CD4-positive, alpha-beta memory T cell (primary cell): ENCODE measurements around the gene PAX7. TPM values are rescaled to one million over a fixed set of nuclear protein-coding genes. Genes with fewer than 3 reads are reported as not detected.

Experiments used
- CTCF ChIA-PET: fragments of 350-600 bp; sonication (Branson Sonifier 250); formaldehyde crosslinking; loops from one replicate; lab custom pipeline; 2021; ENCODE audit warnings: inconsistent platforms; ENCODE audit not compliant: partially characterized antibody; lab: Charles Lee
- POLR2A ChIA-PET: fragments of 350-600 bp; sonication (Branson Sonifier 250); formaldehyde crosslinking; loops from one replicate; lab custom pipeline; 2021; ENCODE audit not compliant: partially characterized antibody; lab: Charles Lee
- DNase-seq, 5 donors: peaks; one replicate each; pipeline versions ENCODE4 v3.0.0 to v3.0.0-alpha.2; 2020 to 2022; ENCODE audit warnings: mixed read lengths in 1 of 5
- H3K27ac ChIP-seq: one replicate; pipeline ENCODE4 v1.7.0; 2013; ENCODE audit warnings: low read depth, low read length
- H3K27me3 ChIP-seq: 2 replicates; pipeline ENCODE4 v1.7.0; 2013; ENCODE audit warnings: mild to moderate bottlenecking, low read length, moderate library complexity; ENCODE audit not compliant: insufficient read depth
- H3K36me3 ChIP-seq: 2 replicates; pipeline ENCODE4 v1.7.0; 2013; ENCODE audit warnings: mild to moderate bottlenecking, low read length, moderate library complexity; ENCODE audit not compliant: insufficient read depth
- H3K4me1 ChIP-seq: 2 replicates; pipeline ENCODE4 v1.7.0; 2013; ENCODE audit warnings: mild to moderate bottlenecking, low read length, moderate library complexity; ENCODE audit not compliant: insufficient read depth
- H3K4me3 ChIP-seq, 2 donors: one replicate each; pipeline ENCODE4 v1.7.0; 2013; ENCODE audit warnings: low read length in 2 of 2, mild to moderate bottlenecking in 1 of 2
- H3K9me3 ChIP-seq, 2 donors: one replicate each; pipeline ENCODE4 v1.7.0; 2013; ENCODE audit warnings: low read length in 2 of 2, control low read depth in 1 of 2; ENCODE audit not compliant: control insufficient read depth in 1 of 2
- H3K27ac Mint-ChIP-seq, 7 donors: one replicate each; pipeline ENCODE4 v1.8.0; 2020 to 2021; ENCODE audit warnings: mixed read lengths in 7 of 7, mild to moderate bottlenecking in 6 of 7, inconsistent platforms in 3 of 7, moderate library complexity in 3 of 7
- H3K27me3 Mint-ChIP-seq, 2 donors: one replicate each; pipeline ENCODE4 v1.8.0; 2020 to 2021; ENCODE audit warnings: mixed read lengths in 2 of 2
- H3K36me3 Mint-ChIP-seq, 2 donors: one replicate each; pipeline ENCODE4 v1.8.0; 2020 to 2021; ENCODE audit warnings: mixed read lengths in 2 of 2, inconsistent platforms in 1 of 2, mild to moderate bottlenecking in 1 of 2
- H3K4me1 Mint-ChIP-seq, 4 donors: one replicate each; pipeline ENCODE4 v1.8.0; 2020 to 2021; ENCODE audit warnings: mixed read lengths in 4 of 4, mild to moderate bottlenecking in 1 of 4
- H3K4me3 Mint-ChIP-seq, 8 donors: one replicate each; pipeline ENCODE4 v1.8.0; 2020 to 2021; ENCODE audit warnings: mixed read lengths in 8 of 8, mild to moderate bottlenecking in 7 of 8, moderate library complexity in 6 of 8, inconsistent platforms in 3 of 8
- H3K9me3 Mint-ChIP-seq, 8 donors: one replicate each; pipeline ENCODE4 v1.8.0; 2020 to 2021; ENCODE audit warnings: mixed read lengths in 8 of 8, mild to moderate bottlenecking in 5 of 8, inconsistent platforms in 3 of 8, moderate library complexity in 1 of 8
- intact Hi-C: fragments of 100-400 bp; cut with micrococcal nuclease; formaldehyde crosslinking; loops from one replicate; pipeline ENCODE4 v1.15.1; 2023
- polyA plus RNA-seq, 2 donors: library from polyadenylated mRNA; unstranded; fragments of 300-500 nt; fragmentation: Illumina TruSeq; gene quantifications; one replicate each; pipeline ENCODE4 v1.2.3, GENCODE V29; 2021
- total RNA-seq, 2 experiments: library from RNA; stranded (reverse); gene quantifications; one replicate each; pipeline ENCODE4 v1.2.3, GENCODE V29; 2021

PAX7 gene
- total and polyA plus RNA-seq, 4 experiments from 2014 or later = not detected

DNA sequence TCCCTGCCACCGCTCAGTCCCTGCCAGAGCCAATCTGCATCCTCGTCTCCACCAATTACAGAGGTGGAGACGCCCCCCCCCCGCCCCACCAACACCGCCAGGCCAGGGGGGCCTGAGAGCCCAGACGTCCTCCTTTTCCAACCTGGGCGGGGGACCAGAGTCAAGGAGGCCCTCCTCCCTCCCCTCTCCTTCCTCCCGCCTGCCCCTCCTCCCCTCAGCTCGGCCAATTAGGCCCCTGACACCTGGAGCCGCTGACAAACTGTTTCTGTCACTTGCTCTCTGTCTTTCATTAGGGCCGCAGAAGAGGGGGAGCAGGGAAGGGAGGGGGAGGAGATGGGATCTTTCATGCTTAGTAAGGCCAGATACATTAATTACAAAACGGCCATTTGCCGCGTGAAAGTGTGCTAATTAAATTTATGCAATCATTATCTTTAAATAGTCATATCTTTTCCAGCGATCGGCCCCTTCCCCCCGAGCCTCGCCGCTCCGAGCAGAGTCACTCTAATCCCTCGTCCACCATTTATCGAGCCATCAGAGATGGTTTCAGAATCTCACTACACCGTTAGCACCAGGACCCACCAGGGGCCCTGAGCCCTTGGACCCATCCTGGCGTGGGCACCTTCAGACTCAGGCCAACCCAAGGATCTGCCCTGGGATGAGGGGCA lies 94.7 kb downstream of the PAX7 start:
- H3K27me3 Mint-ChIP-seq = peaks cover 46 to 59% of the 10 kb centered on the region in 2 donors
- no peak overlapping the region for H3K27ac ChIP-seq
- H3K27ac Mint-ChIP-seq = no peak overlapping the region
- no peaks in the 10 kb centered on the region for H3K4me1 Mint-ChIP-seq
- no peaks in the 10 kb centered on the region for H3K27me3 ChIP-seq
- no peak overlapping the region for H3K4me3 ChIP-seq
- no peaks in the 10 kb centered on the region for H3K36me3 Mint-ChIP-seq
- intact Hi-C loops = no loop called here
- H3K4me1 ChIP-seq = no peaks in the 10 kb centered on the region
- no peaks in the 10 kb centered on the region for H3K9me3 ChIP-seq
- ChIA-PET CTCF (no interaction called here), POLR2A (no interaction called here)
- peaks cover 0 to 3% (median 0%) of the 10 kb centered on the region in 8 donors for H3K9me3 Mint-ChIP-seq
- no peaks in the 10 kb centered on the region for H3K36me3 ChIP-seq
- DNase-seq = no peak
- H3K4me3 Mint-ChIP-seq = no peak overlapping the region

DNA sequence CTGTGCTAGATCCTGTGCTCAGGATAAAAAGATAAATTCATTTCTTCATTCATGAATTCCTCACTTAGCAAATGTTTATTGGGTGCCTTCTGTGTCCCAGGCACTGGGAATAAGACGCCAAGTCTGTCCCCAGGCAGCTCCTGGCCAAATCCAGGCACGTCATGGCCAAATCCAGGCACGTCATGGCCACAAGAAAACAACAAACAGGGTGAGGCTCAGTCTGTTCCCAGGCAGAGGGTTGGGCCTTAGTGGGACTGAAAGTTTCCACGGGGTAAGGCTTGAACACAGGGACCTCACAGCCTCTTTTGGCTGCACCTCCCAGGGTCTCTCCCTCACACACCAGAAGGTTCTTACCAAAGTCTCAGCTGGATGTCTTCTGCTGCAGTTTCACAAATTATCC lies 95.7 kb downstream of the PAX7 start:
- Mint-ChIP-seq H3K27me3 (peaks cover 41 to 57% of the 10 kb centered on the region in 2 donors), H3K4me1 (no peaks in the 10 kb centered on the region), H3K27ac (no peak overlapping the region), H3K36me3 (no peaks in the 10 kb centered on the region), H3K9me3 (peaks cover 0 to 2% (median 0%) of the 10 kb centered on the region in 8 donors), H3K4me3 (no peak overlapping the region)
- Histone ChIP-seq H3K9me3 (no peaks in the 10 kb centered on the region), H3K27ac (no peak overlapping the region), H3K27me3 (no peaks in the 10 kb centered on the region), H3K4me1 (no peaks in the 10 kb centered on the region), H3K36me3 (no peaks in the 10 kb centered on the region), H3K4me3 (no peak overlapping the region)
- intact Hi-C loops = no loop called here
- POLR2A ChIA-PET = no interaction called here
- CTCF ChIA-PET = no interaction called here
- DNase-seq = no peak

DNA sequence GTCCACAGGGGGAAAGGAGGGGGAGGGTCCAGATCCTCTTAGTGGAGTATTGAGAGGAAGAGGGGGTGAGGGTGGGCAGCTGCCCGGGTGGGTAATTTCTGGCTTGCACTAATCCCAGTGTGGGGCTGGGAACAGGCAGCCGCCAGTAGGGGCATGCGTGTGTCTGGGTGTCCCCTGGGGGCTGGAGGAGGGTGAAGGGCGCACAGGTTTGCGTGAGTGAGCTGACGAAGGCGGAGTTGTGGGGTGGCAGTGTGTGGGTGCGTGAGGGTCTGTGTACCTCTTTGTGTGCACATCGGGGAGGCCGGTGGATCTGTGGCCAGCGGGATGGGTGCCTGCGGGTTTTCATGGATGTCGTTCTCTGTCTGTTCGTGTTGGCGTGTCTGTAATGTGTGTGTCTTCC lies 97.3 kb downstream of the PAX7 start:
- no peak overlapping the region for H3K4me3 ChIP-seq
- no peaks in the 10 kb centered on the region for H3K9me3 ChIP-seq
- no peaks in the 10 kb centered on the region for H3K4me1 ChIP-seq
- H3K27me3 ChIP-seq = no peaks in the 10 kb centered on the region
- Mint-ChIP-seq H3K4me1 (no peaks in the 10 kb centered on the region), H3K27me3 (peaks cover 35 to 59% of the 10 kb centered on the region in 2 donors), H3K9me3 (peaks cover 0 to 2% (median 0%) of the 10 kb centered on the region in 8 donors), H3K27ac (no peak overlapping the region), H3K36me3 (no peaks in the 10 kb centered on the region), H3K4me3 (no peak overlapping the region)
- DNase-seq = no peak
- no peak overlapping the region for H3K27ac ChIP-seq
- H3K36me3 ChIP-seq = no peaks in the 10 kb centered on the region
- ChIA-PET POLR2A (no interaction called here), CTCF (no interaction called here)
- intact Hi-C loops = no loop called here

DNA sequence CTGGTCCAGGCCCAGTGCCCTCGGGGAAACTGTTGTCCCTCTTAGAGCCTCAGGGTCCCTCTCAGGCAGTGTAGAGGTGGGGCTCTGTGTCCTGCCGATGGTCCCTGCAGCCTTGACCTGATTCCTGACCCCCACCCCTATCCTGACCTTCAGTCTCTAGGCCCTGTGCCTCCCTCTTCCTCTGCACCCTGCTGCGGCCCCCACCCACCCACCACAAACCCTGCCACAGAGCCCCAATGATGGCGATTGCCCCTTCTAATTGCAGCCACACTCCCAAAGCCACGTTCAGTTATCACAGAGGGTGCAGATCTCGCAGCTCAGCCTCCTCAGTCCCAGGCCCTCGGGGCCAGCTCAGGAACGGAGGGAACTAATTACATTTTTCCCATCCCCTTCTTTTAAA lies 99.7 kb downstream of the PAX7 start:
- no peak overlapping the region for H3K4me3 ChIP-seq
- ChIA-PET CTCF (no interaction called here), POLR2A (no interaction called here)
- no peaks in the 10 kb centered on the region for H3K9me3 ChIP-seq
- no peak for DNase-seq
- no peaks in the 10 kb centered on the region for H3K4me1 Mint-ChIP-seq
- no peaks in the 10 kb centered on the region for H3K27me3 ChIP-seq
- H3K4me3 Mint-ChIP-seq = no peak overlapping the region
- intact Hi-C loops = no loop called here
- no peaks in the 10 kb centered on the region for H3K4me1 ChIP-seq
- no peaks in the 10 kb centered on the region for H3K36me3 Mint-ChIP-seq
- H3K27ac Mint-ChIP-seq = no peak overlapping the region
- H3K36me3 ChIP-seq = no peaks in the 10 kb centered on the region
- H3K9me3 Mint-ChIP-seq = peaks cover 0 to 2% (median 0%) of the 10 kb centered on the region in 8 donors
- H3K27ac ChIP-seq = no peak overlapping the region
- H3K27me3 Mint-ChIP-seq = peaks cover 31 to 62% of the 10 kb centered on the region in 2 donors

GRCh38 chr1:18731148-18731547 lies 100.5 kb downstream of the PAX7 start:
- peaks cover 29 to 58% of the 10 kb centered on the region in 2 donors for H3K27me3 Mint-ChIP-seq
- H3K27me3 ChIP-seq = no peaks in the 10 kb centered on the region
- POLR2A ChIA-PET = no interaction called here

DNA sequence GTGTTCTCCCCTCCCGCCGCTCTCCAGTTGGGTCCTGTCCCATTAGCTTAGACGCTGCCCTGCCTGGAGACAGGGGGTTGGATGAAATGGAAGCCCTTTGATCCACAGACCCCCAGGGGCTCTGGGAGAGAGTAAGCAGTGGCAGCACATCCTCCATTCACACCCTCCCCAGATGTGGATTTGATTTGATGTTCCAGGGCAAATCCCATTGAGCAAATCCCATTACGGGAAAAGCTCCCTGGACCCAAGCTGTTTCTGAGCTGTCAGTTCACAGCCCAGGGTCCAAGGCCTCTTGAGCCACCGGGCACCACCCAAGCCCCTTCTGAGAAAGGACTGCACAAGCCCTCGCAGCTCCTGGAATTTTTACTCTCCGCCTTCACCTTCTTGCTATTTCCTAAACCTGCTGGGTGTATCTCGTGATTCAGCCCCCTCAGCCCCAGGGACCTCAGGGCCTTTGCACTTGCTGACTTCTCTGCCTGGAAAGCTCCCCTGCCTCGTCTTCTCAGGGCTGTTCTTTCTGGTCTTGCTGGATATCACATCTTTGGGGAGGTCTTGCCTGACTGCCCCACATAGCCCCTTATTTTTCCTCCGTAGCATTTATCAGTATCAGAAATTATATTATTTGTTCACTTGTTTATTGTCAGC lies 101.1 kb downstream of the PAX7 start:
- H3K27me3 ChIP-seq = no peaks in the 10 kb centered on the region
- H3K36me3 ChIP-seq = no peaks in the 10 kb centered on the region
- intact Hi-C loops = no loop called here
- H3K9me3 Mint-ChIP-seq = peaks cover 0 to 2% (median 0%) of the 10 kb centered on the region in 8 donors
- H3K9me3 ChIP-seq = no peaks in the 10 kb centered on the region
- H3K4me1 Mint-ChIP-seq = no peaks in the 10 kb centered on the region
- no peak for DNase-seq
- H3K4me3 ChIP-seq = no peak overlapping the region
- H3K4me3 Mint-ChIP-seq = no peak overlapping the region
- H3K4me1 ChIP-seq = no peaks in the 10 kb centered on the region
- H3K27ac Mint-ChIP-seq = no peak overlapping the region
- POLR2A ChIA-PET = no interaction called here
- H3K27me3 Mint-ChIP-seq = peaks cover 29 to 52% of the 10 kb centered on the region in 2 donors
- no peak overlapping the region for H3K27ac ChIP-seq
- CTCF ChIA-PET = interaction anchor here (1.2 to 1.5 kb wide), 3 partner anchors 9 to 50 kb away, joined by 3 to 4 read pairs (median 3); no protein-coding TSS in a partner anchor
- no peaks in the 10 kb centered on the region for H3K36me3 Mint-ChIP-seq

More at GRCh38 chr1:18731148-18731547, 100.5 kb downstream of the PAX7 start:
- H3K4me1 ChIP-seq = no peaks in the 10 kb centered on the region
- Mint-ChIP-seq H3K36me3 (no peaks in the 10 kb centered on the region), H3K4me1 (no peaks in the 10 kb centered on the region), H3K9me3 (peaks cover 0 to 2% (median 0%) of the 10 kb centered on the region in 8 donors), H3K4me3 (no peak overlapping the region), H3K27ac (no peak overlapping the region)
- CTCF ChIA-PET = interaction anchor here (1.2 to 1.5 kb wide), 3 partner anchors 9 to 50 kb away, joined by 3 to 4 read pairs (median 3); no protein-coding TSS in a partner anchor
- H3K36me3 ChIP-seq = no peaks in the 10 kb centered on the region
- no peak overlapping the region for H3K27ac ChIP-seq
- H3K4me3 ChIP-seq = no peak overlapping the region
- intact Hi-C loops = no loop called here
- no peaks in the 10 kb centered on the region for H3K9me3 ChIP-seq
- DNase-seq = no peak

GRCh38 chr1:18732686-18733085 lies 102.0 kb downstream of the PAX7 start:
- intact Hi-C loops = no loop called here
- Histone ChIP-seq H3K4me1 (no peaks in the 10 kb centered on the region), H3K36me3 (no peaks in the 10 kb centered on the region), H3K9me3 (no peaks in the 10 kb centered on the region), H3K27ac (no peak overlapping the region), H3K27me3 (no peaks in the 10 kb centered on the region), H3K4me3 (no peak overlapping the region)
- Mint-ChIP-seq H3K27me3 (peaks cover 32 to 48% of the 10 kb centered on the region in 2 donors), H3K4me1 (no peaks in the 10 kb centered on the region), H3K4me3 (no peak overlapping the region), H3K36me3 (no peaks in the 10 kb centered on the region), H3K9me3 (peaks cover 0 to 2% (median 0%) of the 10 kb centered on the region in 8 donors), H3K27ac (no peak overlapping the region)
- ChIA-PET POLR2A (no interaction called here), CTCF (interaction anchor here (1.2 to 1.5 kb wide), 2 partner anchors 8 to 51 kb away, joined by 3 to 4 read pairs; no protein-coding TSS in a partner anchor)
- no peak for DNase-seq
